Measurements from ENCODE around the gene TUBG1. TPM values are rescaled to one million over a fixed set of nuclear protein-coding genes. Genes with fewer than 3 reads are reported as not detected.

TUBG1 gene
- total and polyA plus RNA-seq, 9 of the 15 experiments (the other 6 are each of a cell fraction or from before 2014, with no cell fraction given): 33.1 to 147 (median 66.0) TPM

GRCh38 chr17:42566883-42567573, 42.5 kb upstream of the TUBG1 start, which contains the start of gene MLX (continued):
- TF ChIP-seq TAF7 (tag; IDR thresholded peaks at IDR 0.05) (no peak), ZNF197 (CRISPR knock-in tag; IDR thresholded peaks at IDR 0.05; ENCODE audit: low read depth) (no peak), ZBTB5 (IDR thresholded peaks at IDR 0.05) (no peak), E2F5 (CRISPR knock-in tag; IDR thresholded peaks at IDR 0.05) (no peak), E4F1 (CRISPR knock-in tag; IDR thresholded peaks at IDR 0.05; ENCODE audit: borderline replicate concordance) (no peak), NR0B1 (IDR thresholded peaks at IDR 0.05; ENCODE audit: partially characterized antibody) (no peak), ZBTB17 (CRISPR knock-in tag; IDR thresholded peaks at IDR 0.05) (no peak), CGGBP1 (CRISPR knock-in tag; IDR thresholded peaks at IDR 0.05) (no peak), NR2F6 (CRISPR knock-in tag; IDR thresholded peaks at IDR 0.05) (no peak), HNRNPLL (IDR thresholded peaks at IDR 0.05; ENCODE audit: low read depth, low read length, poor library complexity, severe bottlenecking) (peak; percentile 29), CREB1 (IDR thresholded peaks at IDR 0.05) (no peak), CREB1 (CRISPR knock-in tag; IDR thresholded peaks at IDR 0.05) (no peak), U2AF2 (optimal IDR thresholded peaks at IDR 0.05; ENCODE audit: low read depth, low read length) (no peak), VEZF1 (CRISPR knock-in tag; IDR thresholded peaks at IDR 0.05) (peak; percentile 87), ATF1 (CRISPR knock-in tag; IDR thresholded peaks at IDR 0.05) (no peak), ATF1 (tag; IDR thresholded peaks at IDR 0.05) (peak; percentile 53), NONO (IDR thresholded peaks at IDR 0.05; ENCODE audit: low read depth in 2 of 2, low read length in 1 of 2) (no peak), PREB (CRISPR knock-in tag; IDR thresholded peaks at IDR 0.05) (no peak), ZNF431 (CRISPR knock-in tag; IDR thresholded peaks at IDR 0.05) (no peak)
